ENCODE data around the gene ESAM.

GRCh38 chr11:124801014-124801413 lies 38.9 kb upstream of the ESAM start:
- TF ChIP-seq, protein P1, sequence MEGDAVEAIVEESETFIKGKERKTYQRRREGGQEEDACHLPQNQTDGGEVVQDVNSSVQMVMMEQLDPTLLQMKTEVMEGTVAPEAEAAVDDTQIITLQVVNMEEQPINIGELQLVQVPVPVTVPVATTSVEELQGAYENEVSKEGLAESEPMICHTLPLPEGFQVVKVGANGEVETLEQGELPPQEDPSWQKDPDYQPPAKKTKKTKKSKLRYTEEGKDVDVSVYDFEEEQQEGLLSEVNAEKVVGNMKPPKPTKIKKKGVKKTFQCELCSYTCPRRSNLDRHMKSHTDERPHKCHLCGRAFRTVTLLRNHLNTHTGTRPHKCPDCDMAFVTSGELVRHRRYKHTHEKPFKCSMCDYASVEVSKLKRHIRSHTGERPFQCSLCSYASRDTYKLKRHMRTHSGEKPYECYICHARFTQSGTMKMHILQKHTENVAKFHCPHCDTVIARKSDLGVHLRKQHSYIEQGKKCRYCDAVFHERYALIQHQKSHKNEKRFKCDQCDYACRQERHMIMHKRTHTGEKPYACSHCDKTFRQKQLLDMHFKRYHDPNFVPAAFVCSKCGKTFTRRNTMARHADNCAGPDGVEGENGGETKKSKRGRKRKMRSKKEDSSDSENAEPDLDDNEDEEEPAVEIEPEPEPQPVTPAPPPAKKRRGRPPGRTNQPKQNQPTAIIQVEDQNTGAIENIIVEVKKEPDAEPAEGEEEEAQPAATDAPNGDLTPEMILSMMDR (IDR thresholded peaks at IDR 0.05; ENCODE audit: low read depth, low read length), result no peak
- no peak for TF ChIP-seq POLR2A (IDR thresholded peaks at IDR 0.05; ENCODE audit: extremely low read depth, insufficient read length)
- TF ChIP-seq MYC (IDR thresholded peaks at IDR 0.05; ENCODE audit: low read depth, low read length), result no peak
- no peak for TF ChIP-seq MAX (IDR thresholded peaks at IDR 0.05; ENCODE audit: low read depth, low read length)
